Muscle of arm (tissue), 12 donors: ENCODE measurements around the gene BPIFB4. TPM values are rescaled to one million over a fixed set of nuclear protein-coding genes. Genes with fewer than 3 reads are reported as not detected.

Experiments used
- DNase-seq: peaks from one replicate; pipeline ENCODE4 v3.0.0-alpha.2; 2013
- polyA plus RNA-seq, 12 donors: library from polyadenylated mRNA; unstranded; fragments of 120-200 nt; gene quantifications; one replicate each; pipeline ENCODE4 v1.2.1, GENCODE V29; 2013; ENCODE audit not compliant: insufficient read length in 12 of 12

The BPIFB4 gene
- polyA plus RNA-seq, 12 donors: 0.11 to 0.29 (median 0.14) TPM; not detected in 7

- DNase-seq: peak; percentile 5
These were observed 17.8 kb upstream of the BPIFB4 start for GRCh38 chr20:33061658-33062028.

- DNase-seq: no peak
These were observed 17.2 kb upstream of the BPIFB4 start for GRCh38 chr20:33062105-33062824.

- DNase-seq: no peak
These were observed 16.7 kb upstream of the BPIFB4 start for GRCh38 chr20:33062825-33063149.

- DNase-seq: no peak
These were observed 16.2 kb upstream of the BPIFB4 start for GRCh38 chr20:33063271-33063670.

GRCh38 chr20:33064572-33065287 is 14.7 kb upstream of the BPIFB4 start:
- no peak for DNase-seq

- no peak for DNase-seq
These were observed 13.7 kb upstream of the BPIFB4 start for GRCh38 chr20:33065785-33066184.

- no peak for DNase-seq
These were observed 11.6 kb upstream of the BPIFB4 start for GRCh38 chr20:33067806-33068205.

- no peak for DNase-seq
These were observed 11.0 kb upstream of the BPIFB4 start for GRCh38 chr20:33068251-33068939.

- no peak for DNase-seq
These were observed 9.8 kb upstream of the BPIFB4 start for GRCh38 chr20:33069673-33070072.

GRCh38 chr20:33070111-33071053 is 9.1 kb upstream of the BPIFB4 start:
- DNase-seq: no peak

GRCh38 chr20:33071198-33071597 is 8.2 kb upstream of the BPIFB4 start:
- DNase-seq: no peak

GRCh38 chr20:33072362-33072761 is 7.1 kb upstream of the BPIFB4 start:
- no peak for DNase-seq

GRCh38 chr20:33072813-33073212 is 6.6 kb upstream of the BPIFB4 start:
- DNase-seq: no peak

GRCh38 chr20:33074675-33075074 is 4.8 kb upstream of the BPIFB4 start:
- DNase-seq: no peak

GRCh38 chr20:33075281-33075680 is 4.2 kb upstream of the BPIFB4 start:
- DNase-seq: no peak

- no peak for DNase-seq
These were observed 2.6 kb upstream of the BPIFB4 start for GRCh38 chr20:33076662-33077372.

GRCh38 chr20:33081411-33082154 is 2.1 kb downstream of the BPIFB4 start:
- DNase-seq: no peak

- no peak for DNase-seq
These were observed 3.1 kb downstream of the BPIFB4 start for GRCh38 chr20:33082546-33082945.

- DNase-seq: no peak
These were observed 4.3 kb downstream of the BPIFB4 start for GRCh38 chr20:33083544-33084340.

- no peak for DNase-seq
These were observed 5.3 kb downstream of the BPIFB4 start for GRCh38 chr20:33084722-33085121.
